HG03432 (cell line): Measurements from ENCODE around the gene OPCML.

Source experiments
- ATAC-seq: cut with Tn5 transposase; IDR thresholded peaks from one replicate; pipeline ENCODE4 v1.9.1; 2021; ENCODE audit warnings: mild to moderate bottlenecking, moderate library complexity; ENCODE audit not compliant: unreplicated experiment

The OPCML gene

GRCh38 chr11:133504906-133505305, 27.4 kb downstream of the OPCML start:
- ATAC-seq, result no peak

DNA sequence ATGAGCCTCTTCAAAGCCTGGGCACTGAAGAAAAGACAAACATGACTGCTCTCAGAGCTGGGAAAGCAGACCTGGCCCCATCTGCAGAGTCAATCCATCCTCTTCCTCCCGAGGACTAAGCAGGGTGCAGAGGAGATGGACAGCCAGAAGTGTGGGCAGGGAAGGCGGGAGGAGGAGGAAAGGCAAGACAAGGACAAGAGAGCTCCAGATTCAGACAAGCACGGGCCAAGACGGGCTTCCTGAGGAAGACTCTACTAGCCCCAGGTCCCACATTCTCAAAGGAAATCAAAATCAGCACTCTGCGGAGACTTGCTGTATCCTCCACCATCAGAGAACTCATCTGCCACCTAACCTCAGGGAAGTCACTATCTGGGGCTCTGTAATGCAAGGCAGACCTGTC, 28.5 kb downstream of the OPCML start:
- ATAC-seq, result no peak

GRCh38 chr11:133503236-133503635, 29.1 kb downstream of the OPCML start:
- no peak for ATAC-seq

DNA sequence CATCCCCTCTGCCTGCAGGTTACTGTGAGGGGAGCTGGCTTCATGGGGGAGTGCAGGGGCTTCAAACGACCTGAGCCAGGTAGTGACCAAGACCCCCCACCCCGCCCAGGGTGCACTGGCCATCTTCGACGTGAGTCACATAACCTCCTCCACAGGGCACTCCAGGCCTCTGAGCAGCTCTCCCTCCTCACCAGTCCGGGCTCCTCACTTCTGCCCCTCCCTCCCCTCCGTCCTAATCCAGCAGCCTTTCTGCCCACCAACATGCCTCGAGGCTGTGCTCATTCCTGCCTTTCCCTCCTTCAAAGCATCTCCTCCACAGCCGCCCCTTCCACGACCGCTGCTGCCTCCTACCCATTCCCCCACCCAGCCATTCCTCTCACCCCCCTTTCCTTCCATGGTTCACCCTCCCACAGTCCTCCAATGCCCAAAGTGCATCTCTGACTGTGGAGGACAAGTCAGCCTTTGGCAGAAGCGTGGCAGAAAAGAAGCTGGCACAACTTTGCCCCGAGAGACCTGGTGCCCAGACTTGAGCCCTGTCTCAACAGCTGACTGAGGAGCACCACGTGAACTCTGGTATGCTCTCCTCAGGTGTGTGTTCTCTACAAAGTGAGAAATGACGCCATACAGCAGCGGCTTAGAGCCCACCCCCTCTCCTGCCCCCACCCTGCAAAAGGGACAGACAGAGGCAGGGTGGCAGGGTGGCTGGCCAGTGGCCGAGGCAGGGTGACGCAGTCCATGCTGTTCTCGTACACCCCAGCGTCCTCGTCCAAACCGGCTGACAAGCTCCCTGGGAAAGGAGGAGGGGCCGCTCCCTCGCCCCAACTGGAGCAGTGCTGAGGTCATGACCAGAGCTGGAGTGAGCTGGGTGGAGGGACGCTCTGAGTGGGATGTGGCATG, 30.4 kb downstream of the OPCML start:
- ATAC-seq, result no peak

DNA sequence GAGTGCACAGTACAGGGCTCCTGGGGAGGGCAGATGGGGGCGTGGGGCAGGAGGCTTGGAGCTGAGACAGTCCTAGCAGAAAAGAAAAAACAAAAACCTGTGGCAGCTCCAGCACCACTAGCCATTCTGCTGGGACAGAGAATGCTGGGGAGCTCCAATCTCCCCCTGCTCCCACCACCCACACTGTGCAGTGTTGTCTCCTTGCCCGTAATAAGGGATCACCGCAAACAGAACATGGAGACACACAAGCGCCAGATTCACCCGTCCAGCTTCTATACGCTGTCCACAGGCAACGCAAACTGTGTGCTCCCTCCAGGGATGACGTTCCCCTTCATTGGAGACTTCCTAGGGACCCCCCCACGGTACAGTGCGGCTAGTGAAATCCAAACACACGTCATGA, 31.4 kb downstream of the OPCML start:
- ATAC-seq, result no peak

- ATAC-seq, result no peak
Observed at GRCh38 chr11:133500435-133500834, 31.9 kb downstream of the OPCML start.

- no peak for ATAC-seq
Observed at GRCh38 chr11:133498969-133499368, 33.3 kb downstream of the OPCML start.

- ATAC-seq, result no peak
Observed at GRCh38 chr11:133497477-133498140, 34.7 kb downstream of the OPCML start.

GRCh38 chr11:133492895-133493294, 39.4 kb downstream of the OPCML start:
- ATAC-seq, result no peak

- ATAC-seq, result no peak
Observed at GRCh38 chr11:133491680-133492383, 40.5 kb downstream of the OPCML start.

GRCh38 chr11:133480722-133481121, 51.6 kb downstream of the OPCML start:
- ATAC-seq, result no peak

DNA sequence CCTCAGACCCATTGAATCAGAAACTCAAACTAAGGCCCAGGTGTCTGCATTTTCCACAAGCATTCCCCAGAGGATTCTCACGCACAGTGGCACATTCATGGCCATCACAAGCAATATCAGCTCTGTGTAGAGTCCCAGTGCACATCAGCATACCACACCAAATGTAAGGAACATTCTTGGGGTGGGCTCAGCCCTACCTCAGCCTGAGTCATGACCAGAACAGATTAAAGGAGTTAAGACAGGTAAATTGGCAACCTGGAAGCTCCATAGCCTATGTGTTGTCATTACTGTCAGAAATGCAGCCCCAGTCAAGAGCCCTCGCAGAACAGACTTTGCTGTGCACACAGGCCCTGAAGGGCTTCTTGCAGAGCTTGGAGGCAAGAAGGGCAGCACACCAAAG, 53.1 kb downstream of the OPCML start:
- ATAC-seq, result no peak

DNA sequence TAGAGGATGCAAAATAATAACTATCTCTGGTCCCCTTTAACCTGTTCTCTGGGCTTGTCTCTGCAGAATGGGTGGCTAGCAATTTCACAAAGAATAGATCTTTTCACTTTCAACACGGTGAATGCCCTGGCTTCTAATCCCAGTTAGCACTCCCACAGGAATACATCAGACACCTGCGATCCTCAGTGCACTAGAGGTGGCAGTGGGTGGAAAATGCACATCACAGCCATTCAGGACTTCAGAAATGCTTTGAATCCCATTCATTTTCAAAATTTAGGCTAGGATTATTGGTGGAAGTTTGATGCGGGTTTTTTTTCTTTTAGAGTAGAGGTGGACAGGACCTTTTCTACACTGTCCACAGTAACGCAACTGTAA, 55.1 kb downstream of the OPCML start:
- ATAC-seq, result no peak

GRCh38 chr11:133476570-133477250, 55.6 kb downstream of the OPCML start:
- no peak for ATAC-seq

DNA sequence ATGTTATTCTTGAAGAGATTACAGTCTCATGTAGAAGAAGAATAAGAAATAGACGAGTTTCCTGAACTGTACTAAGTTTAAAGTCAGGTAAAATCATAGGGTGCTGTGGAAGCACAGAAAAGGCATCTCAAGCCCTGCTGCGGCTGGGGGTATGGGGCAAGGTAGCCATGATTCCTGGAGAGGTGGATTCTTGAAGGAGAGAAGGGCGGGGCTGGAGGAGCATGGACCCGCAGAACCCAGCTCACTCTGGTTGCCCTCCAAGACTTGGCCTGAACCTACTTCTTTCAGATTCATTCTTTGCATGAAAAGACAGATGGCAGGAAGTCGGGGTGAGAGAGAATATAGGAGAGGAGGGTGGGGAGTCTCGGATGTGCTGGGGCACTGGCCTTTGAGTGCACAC, 57.8 kb downstream of the OPCML start:
- ATAC-seq, result no peak

DNA sequence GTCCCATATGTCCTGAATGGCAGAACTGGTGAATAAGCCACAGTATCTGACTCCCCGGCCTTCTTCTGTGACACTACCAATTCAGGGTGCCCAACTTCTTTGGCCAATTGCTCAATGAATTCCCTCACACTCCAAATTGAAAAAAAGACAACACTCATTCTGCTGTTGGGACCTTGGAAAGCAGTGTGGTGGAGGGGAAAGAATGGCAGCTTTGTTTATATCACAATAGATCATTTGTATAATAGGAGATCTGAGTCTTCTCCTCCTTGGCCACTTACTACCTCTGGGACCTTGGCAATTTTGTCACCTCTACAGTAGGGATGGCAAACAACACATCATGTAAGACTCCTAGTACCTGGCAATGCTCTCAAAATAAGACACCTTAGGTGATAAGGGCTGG, 64.6 kb downstream of the OPCML start:
- no peak for ATAC-seq

GRCh38 chr11:133443206-133443747, 89.0 kb downstream of the OPCML start:
- no peak for ATAC-seq

GRCh38 chr11:133441964-133442660, 90.2 kb downstream of the OPCML start:
- ATAC-seq, result no peak

- no peak for ATAC-seq
Observed at GRCh38 chr11:133425992-133426391, 106.3 kb downstream of the OPCML start.

- no peak for ATAC-seq
Observed at GRCh38 chr11:133425245-133425644, 107.1 kb downstream of the OPCML start.
